Osteoblast (primary cell): ENCODE data around the gene CAMK1G. TPM values are rescaled to one million over a fixed set of nuclear protein-coding genes. Genes with fewer than 3 reads are reported as not detected.

ENCODE experiments used
- DNase-seq: peaks from one replicate; pipeline ENCODE4 v3.0.0; 2011; ENCODE audit warnings: low spot score, mixed read lengths; ENCODE audit not compliant: insufficient read length; ENCODE audit errors: missing footprints
- H2AFZ ChIP-seq: 2 replicates; pipeline ENCODE4 v1.6.0; 2011; ENCODE audit warnings: mild to moderate bottlenecking, low read length
- H3K27ac ChIP-seq: 2 replicates; pipeline ENCODE4 v1.5.1; 2011; ENCODE audit warnings: mild to moderate bottlenecking, low read depth, low read length, moderate library complexity
- H3K27me3 ChIP-seq: 2 replicates; pipeline ENCODE4 v1.6.0; 2012; ENCODE audit warnings: mild to moderate bottlenecking, control low read depth, inconsistent platforms, low read length, moderate library complexity; ENCODE audit not compliant: insufficient read depth
- H3K36me3 ChIP-seq: 2 replicates; pipeline ENCODE4 v1.5.1; 2011; ENCODE audit warnings: mild to moderate bottlenecking, low read length, control low read depth, moderate library complexity; ENCODE audit not compliant: insufficient read depth
- H3K4me1 ChIP-seq: 2 replicates; pipeline ENCODE4 v1.5.1; 2011; ENCODE audit warnings: mild to moderate bottlenecking, low read length, control low read depth, moderate library complexity; ENCODE audit not compliant: insufficient read depth
- H3K4me2 ChIP-seq: 2 replicates; pipeline ENCODE4 v1.6.0; 2011; ENCODE audit warnings: mild to moderate bottlenecking, low read length; ENCODE audit not compliant: insufficient read depth
- H3K4me3 ChIP-seq: fragments of 200-600 bp; sonication (generic); 3 replicates; pipeline ENCODE4 v1.5.1; 2012; ENCODE audit warnings: mild to moderate bottlenecking, low read length, inconsistent platforms; ENCODE audit not compliant: insufficient read depth
- H3K79me2 ChIP-seq: 2 replicates; pipeline ENCODE4 v1.6.0; 2012; ENCODE audit warnings: mild to moderate bottlenecking, low read length, control low read depth, inconsistent platforms; ENCODE audit not compliant: insufficient read depth
- H3K9me3 ChIP-seq: 2 replicates; pipeline ENCODE4 v1.5.1; 2011; ENCODE audit warnings: low read depth, low read length, control low read depth
- H4K20me1 ChIP-seq: 2 replicates; pipeline ENCODE4 v1.6.0; 2012; ENCODE audit warnings: mild to moderate bottlenecking, low read length, control low read depth; ENCODE audit not compliant: insufficient read depth
- CTCF ChIP-seq: IDR thresholded peaks from 2 replicates; pipeline ENCODE4 v1.5.1; 2011; ENCODE audit warnings: mild to moderate bottlenecking, low read depth, low read length, moderate library complexity; ENCODE audit errors: extremely low read depth
- total RNA-seq: library from RNA; depleted of rRNA; stranded (reverse); fragments of >200 nt; gene quantifications from 2 replicates; pipeline ENCODE4 v1.2.3, GENCODE V29; 2012

Gene CAMK1G
- total RNA-seq, 1 donor: 0.72 TPM

GRCh38 chr1:209609791-209610630 lies 26.5 kb downstream of the CAMK1G start:
- TF ChIP-seq CTCF: no peak
- Histone ChIP-seq H3K27me3 (no peaks in the 10 kb centered on the region), H3K9me3 (no peaks in the 10 kb centered on the region), H3K4me1 (peaks cover 9% of the 10 kb centered on the region), H3K4me2 (no peak overlapping the region), H2AFZ (no peak overlapping the region), H3K27ac (no peak overlapping the region), H3K36me3 (no peaks in the 10 kb centered on the region), H4K20me1 (no peaks in the 10 kb centered on the region), H3K79me2 (no peaks in the 10 kb centered on the region), H3K4me3 (no peak overlapping the region)
- no peak for DNase-seq

- Histone ChIP-seq H3K36me3 (no peaks in the 10 kb centered on the region), H3K27ac (no peak overlapping the region), H4K20me1 (no peaks in the 10 kb centered on the region), H3K4me1 (peaks cover 9% of the 10 kb centered on the region), H3K79me2 (no peaks in the 10 kb centered on the region), H3K27me3 (no peaks in the 10 kb centered on the region), H2AFZ (no peak overlapping the region), H3K9me3 (no peaks in the 10 kb centered on the region), H3K4me3 (no peak overlapping the region), H3K4me2 (no peak overlapping the region)
- DNase-seq: no peak
- TF ChIP-seq CTCF: no peak
Observed at GRCh38 chr1:209610631-209610905, 27.1 kb downstream of the CAMK1G start.

GRCh38 chr1:209611771-209612570 lies 28.5 kb downstream of the CAMK1G start:
- H3K4me2 ChIP-seq: no peak overlapping the region
- H3K9me3 ChIP-seq: no peaks in the 10 kb centered on the region
- no peak for TF ChIP-seq CTCF

More at GRCh38 chr1:209611771-209612570, 28.5 kb downstream of the CAMK1G start:
- H3K79me2 ChIP-seq: no peaks in the 10 kb centered on the region
- H4K20me1 ChIP-seq: no peaks in the 10 kb centered on the region
- H3K36me3 ChIP-seq: no peaks in the 10 kb centered on the region
- peaks cover 7% of the 10 kb centered on the region for H3K4me1 ChIP-seq
- no peaks in the 10 kb centered on the region for H3K27me3 ChIP-seq
- DNase-seq: no peak
- no peak overlapping the region for H2AFZ ChIP-seq
- H3K27ac ChIP-seq: no peak overlapping the region
- H3K4me3 ChIP-seq: no peak overlapping the region
